Measurements from ENCODE around the gene PCED1A. TPM values are rescaled to one million over a fixed set of nuclear protein-coding genes. Genes with fewer than 3 reads are reported as not detected.
A peak's percentile ranks its signal among the peaks of the same experiment; 100 is the strongest.

The PCED1A gene
- 34.0 to 45.8 TPM (median 37.3 TPM) in 3 replicates for total RNA-seq
- long read RNA-seq, transcript PCED1A-202 (8 exons, 2,016 nt): major isoform, 10 of 28 reads
- long read RNA-seq, partial matches to known transcripts: 6 of 28 reads
- long read RNA-seq, other reads (novel, unspliced or antisense): 11 of 28 reads

- peak; percentile 95 for DNase-seq (ENCODE audit: low spot score)
- Mint-ChIP-seq H3K27me3 (ENCODE audit: low read depth) (no peaks in the 10 kb centered on the region), H3K9me3 (ENCODE audit: low read depth) (no peaks in the 10 kb centered on the region), H3K27ac (ENCODE audit: unreplicated experiment) (peak within 1 kb of the TSS; percentile 81), H3K36me3 (ENCODE audit: low read depth) (peaks cover 10% of the 10 kb centered on the region), H3K4me3 (ENCODE audit: unreplicated experiment) (peak within 1 kb of the TSS; percentile 88), H3K4me1 (ENCODE audit: low read depth) (peaks cover 13% of the 10 kb centered on the region)
- no peak for TF ChIP-seq CTCF (IDR thresholded peaks at IDR 0.05)
Measured at GRCh38 chr20:2840138-2840966, at the start of gene PCED1A, which contains the start of gene VPS16. Gene PCED1A, minus strand, starts transcription at chr20:2840655. Its CDS starts 743 bp downstream, at chr20:2839912. Gene VPS16, plus strand, starts transcription at chr20:2840745. Its CDS starts 30 bp downstream, at chr20:2840775.

GRCh38 chr20:2889797-2890196, 49.3 kb upstream of the PCED1A start:
- Mint-ChIP-seq H3K27me3 (ENCODE audit: low read depth) (no peaks in the 10 kb centered on the region), H3K4me1 (ENCODE audit: low read depth) (peaks cover 25% of the 10 kb centered on the region), H3K4me3 (ENCODE audit: unreplicated experiment) (no peak overlapping the region), H3K36me3 (ENCODE audit: low read depth) (no peaks in the 10 kb centered on the region), H3K27ac (ENCODE audit: unreplicated experiment) (no peak overlapping the region), H3K9me3 (ENCODE audit: low read depth) (no peaks in the 10 kb centered on the region)
- TF ChIP-seq CTCF (IDR thresholded peaks at IDR 0.05): no peak
- no peak for DNase-seq (ENCODE audit: low spot score)

- no peak for DNase-seq (ENCODE audit: low spot score)
- no peak overlapping the region for H3K4me3 Mint-ChIP-seq (ENCODE audit: unreplicated experiment)
- H3K27ac Mint-ChIP-seq (ENCODE audit: unreplicated experiment): no peak overlapping the region
- peaks cover 24% of the 10 kb centered on the region for H3K4me1 Mint-ChIP-seq (ENCODE audit: low read depth)
- H3K27me3 Mint-ChIP-seq (ENCODE audit: low read depth): no peaks in the 10 kb centered on the region
- no peaks in the 10 kb centered on the region for H3K36me3 Mint-ChIP-seq (ENCODE audit: low read depth)
- H3K9me3 Mint-ChIP-seq (ENCODE audit: low read depth): no peaks in the 10 kb centered on the region
- TF ChIP-seq CTCF (IDR thresholded peaks at IDR 0.05): no peak
Measured at GRCh38 chr20:2889209-2889608, 48.8 kb upstream of the PCED1A start.

- Mint-ChIP-seq H3K27ac (ENCODE audit: unreplicated experiment) (no peak overlapping the region), H3K27me3 (ENCODE audit: low read depth) (no peaks in the 10 kb centered on the region), H3K4me3 (ENCODE audit: unreplicated experiment) (no peak overlapping the region), H3K36me3 (ENCODE audit: low read depth) (no peaks in the 10 kb centered on the region), H3K4me1 (ENCODE audit: low read depth) (peaks cover 25% of the 10 kb centered on the region), H3K9me3 (ENCODE audit: low read depth) (no peaks in the 10 kb centered on the region)
- no peak for DNase-seq (ENCODE audit: low spot score)
- no peak for TF ChIP-seq CTCF (IDR thresholded peaks at IDR 0.05)
Measured at GRCh38 chr20:2888224-2888955, 47.9 kb upstream of the PCED1A start.

GRCh38 chr20:2887715-2888114, 47.3 kb upstream of the PCED1A start:
- TF ChIP-seq CTCF (IDR thresholded peaks at IDR 0.05): no peak
- H3K4me3 Mint-ChIP-seq (ENCODE audit: unreplicated experiment): no peak overlapping the region
- no peak overlapping the region for H3K27ac Mint-ChIP-seq (ENCODE audit: unreplicated experiment)
- no peaks in the 10 kb centered on the region for H3K9me3 Mint-ChIP-seq (ENCODE audit: low read depth)
- no peak for DNase-seq (ENCODE audit: low spot score)
- no peaks in the 10 kb centered on the region for H3K27me3 Mint-ChIP-seq (ENCODE audit: low read depth)
- no peaks in the 10 kb centered on the region for H3K36me3 Mint-ChIP-seq (ENCODE audit: low read depth)
- peaks cover 25% of the 10 kb centered on the region for H3K4me1 Mint-ChIP-seq (ENCODE audit: low read depth)
